ENCODE results near the gene CTXND1.

- no peak for TF ChIP-seq PBX3 (CRISPR knock-in tag; IDR thresholded peaks at IDR 0.05)
- TF ChIP-seq ZNF449 (tag by site-specific recombination; IDR thresholded peaks at IDR 0.05) = no peak
- TF ChIP-seq ZNF561 (tag by site-specific recombination; IDR thresholded peaks at IDR 0.05; ENCODE audit: borderline replicate concordance) = no peak
- TF ChIP-seq CTCF (tag by site-specific recombination; IDR thresholded peaks at IDR 0.05) = no peak
- no peak for TF ChIP-seq WT1 (tag by site-specific recombination; IDR thresholded peaks at IDR 0.05)
Measured at GRCh38 chr15:80170596-80170995, 81.4 kb downstream of the CTXND1 start.

All from HEK293 (cell line).